T-cell (primary cell): Measurements from ENCODE around the gene ELMO1. TPM values are rescaled to one million over a fixed set of nuclear protein-coding genes. Genes with fewer than 3 reads are reported as not detected.

Experiments
- ATAC-seq, 4 experiments: fragments of 200-7000 bp in 3 of 4; fragments of 150-1000 bp in 1 of 4; cut with Tn5 transposase; replicated peaks in 1 of 4; 1 replicate in 3 of 4; 2 replicates in 1 of 4; pipeline ENCODE4 v1.10.0; 2021; ENCODE audit warnings: moderate library complexity in 3 of 4, mild to moderate bottlenecking in 2 of 4, moderate number of reproducible peaks in 1 of 4
- CTCF ChIA-PET, 2 donors: fragments of 300-600 bp; sonication (Branson Sonifier 250); formaldehyde crosslinking; loops; one replicate each; lab custom pipeline; 2022; ENCODE audit warnings: antibody characterized with exemption in 2 of 2; lab: Charles Lee
- POLR2A ChIA-PET, 2 donors: fragments of 300-600 bp; sonication (Branson Sonifier 250); formaldehyde crosslinking; loops; one replicate each; lab custom pipeline; 2022; ENCODE audit warnings: antibody characterized with exemption in 2 of 2; lab: Charles Lee
- DNase-seq, 35 experiments: peaks; one replicate each; pipeline versions ENCODE4 v3.0.0 to v3.0.0-alpha.2; 2013 to 2023
- H3K27ac ChIP-seq: one replicate; pipeline ENCODE4 v1.5.1; 2013; ENCODE audit warnings: low read length
- H3K27me3 ChIP-seq, 2 experiments: replicated peaks in 1 of 2; 1 replicate in 1 of 2; 2 replicates in 1 of 2; pipeline versions ENCODE4 v1.6.1 to v1.7.0; 2013; ENCODE audit warnings: low read length in 1 of 2, mixed read lengths in 1 of 2; ENCODE audit not compliant: control insufficient read depth in 2 of 2, insufficient read depth in 2 of 2; ENCODE audit errors: extremely low read depth in 1 of 2
- H3K36me3 ChIP-seq, 2 donors: 1 replicate in 1 of 2; 2 replicates in 1 of 2; pipeline versions ENCODE4 v1.6.1 to v1.7.0; 2013; ENCODE audit warnings: low read length in 1 of 2; ENCODE audit not compliant: control insufficient read depth in 2 of 2, insufficient read depth in 1 of 2; ENCODE audit errors: extremely low read depth in 1 of 2
- H3K4me1 ChIP-seq, 2 experiments: 1 replicate in 1 of 2; 2 replicates in 1 of 2; pipeline versions ENCODE4 v1.6.1 to v1.7.0; 2013; ENCODE audit warnings: low read length in 2 of 2, mixed read lengths in 1 of 2; ENCODE audit not compliant: insufficient read depth in 2 of 2, control insufficient read depth in 1 of 2; ENCODE audit errors: extremely low read depth in 1 of 2
- H3K4me3 ChIP-seq, 2 donors: 1 replicate in 1 of 2; 2 replicates in 1 of 2; pipeline versions ENCODE4 v1.5.1 to v1.7.0; 2013; ENCODE audit warnings: mild to moderate bottlenecking in 2 of 2, low read length in 1 of 2, moderate library complexity in 1 of 2; ENCODE audit not compliant: control insufficient read depth in 1 of 2; ENCODE audit errors: extremely low read depth in 1 of 2
- H3K9me3 ChIP-seq: 2 replicates; pipeline ENCODE4 v1.7.0; 2013
- H3K27ac Mint-ChIP-seq, 2 donors: one replicate each; pipeline ENCODE4 v1.8.0; 2020 to 2021; ENCODE audit warnings: mild to moderate bottlenecking in 2 of 2, mixed read lengths in 2 of 2
- H3K27me3 Mint-ChIP-seq, 2 donors: one replicate each; pipeline ENCODE4 v1.8.0; 2021 to 2022; ENCODE audit warnings: mixed read lengths in 2 of 2
- H3K36me3 Mint-ChIP-seq: one replicate; pipeline ENCODE4 v1.8.0; 2021; ENCODE audit warnings: mixed read lengths
- H3K4me1 Mint-ChIP-seq, 3 donors: one replicate each; pipeline ENCODE4 v1.8.0; 2020 to 2022; ENCODE audit warnings: mixed read lengths in 3 of 3, mild to moderate bottlenecking in 1 of 3
- H3K4me3 Mint-ChIP-seq, 3 donors: one replicate each; pipeline ENCODE4 v1.8.0; 2020 to 2022; ENCODE audit warnings: mild to moderate bottlenecking in 3 of 3, mixed read lengths in 3 of 3, moderate library complexity in 3 of 3
- H3K9me3 Mint-ChIP-seq, 3 donors: one replicate each; pipeline ENCODE4 v1.8.0; 2020 to 2022; ENCODE audit warnings: mixed read lengths in 3 of 3
- WGBS: methylation state at CpG from one replicate; pipeline ENCODE4 v1.1.5; 2013; ENCODE audit warnings: missing lambda C conversion rate; ENCODE audit not compliant: insufficient coverage; 5-methylcytosine and 5-hydroxymethylcytosine counted together
- total RNA-seq, 35 experiments: library from RNA in 6 of 35; stranded (reverse) in 6 of 35; fragments of 120-200 nt in 1 of 35; gene quantifications; one replicate each; pipeline versions ENCODE4 v1.2.1 to v1.2.4 and lab custom pipeline; 2013 to 2026

Gene ELMO1
- total RNA-seq, 5 donors from 2014 or later (not counting 1 experiment from before 2014, with no cell fraction given) = 101 to 149 (median 113) TPM

- Mint-ChIP-seq H3K4me3 (no peak overlapping the region), H3K4me1 (peaks cover 38 to 65% (median 41%) of the 10 kb centered on the region in 3 donors), H3K9me3 (no peaks in the 10 kb centered on the region), H3K36me3 (peaks cover 25% of the 10 kb centered on the region), H3K27ac (no peak overlapping the region), H3K27me3 (no peaks in the 10 kb centered on the region)
- ATAC-seq = no peak
- no peak overlapping the region for H3K4me3 ChIP-seq
- 60% methylated on average over 1 of the region's 5 CpGs for WGBS
- H3K36me3 ChIP-seq = peaks cover 0 to 14% of the 10 kb centered on the region in 2 donors
- H3K4me1 ChIP-seq = peaks cover 0 to 2% of the 10 kb centered on the region in 2 experiments
- POLR2A ChIA-PET = interaction anchor here (0.6 to 1.0 kb wide), 2 partner anchors 29 to 72 kb away, joined by 5 to 7 read pairs; no protein-coding TSS in a partner anchor
- no peaks in the 10 kb centered on the region for H3K27me3 ChIP-seq
- no peak overlapping the region for H3K27ac ChIP-seq
- no peak for DNase-seq
- H3K9me3 ChIP-seq = no peaks in the 10 kb centered on the region
- CTCF ChIA-PET = interaction anchor here (0.5 to 0.6 kb wide), 3 partner anchors 16 to 102 kb away, joined by 3 to 4 read pairs (median 3); no protein-coding TSS in a partner anchor
Observed at GRCh38 chr7:37425498-37425897, 23.2 kb downstream of the ELMO1 start.

DNA sequence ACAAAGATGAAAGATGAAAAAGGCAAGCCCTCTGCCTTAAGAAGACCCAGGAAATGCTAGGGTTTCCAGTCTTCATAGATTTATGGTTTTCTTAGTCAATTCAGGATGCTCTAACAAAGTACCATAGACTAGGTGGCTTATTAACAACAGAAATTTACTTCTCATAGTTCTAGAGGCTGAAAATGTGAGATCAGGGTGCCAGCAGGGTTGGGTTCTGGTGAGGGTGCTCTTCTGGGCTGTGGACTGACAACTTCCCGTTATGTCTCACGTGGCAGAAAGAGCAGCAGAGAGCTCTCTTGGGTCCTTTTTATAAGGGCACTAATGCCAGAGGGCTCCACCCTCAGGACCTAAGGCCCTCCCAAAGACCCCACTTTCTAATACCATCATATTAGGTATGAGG lies 23.7 kb downstream of the ELMO1 start:
- peaks cover 0 to 14% of the 10 kb centered on the region in 2 donors for H3K36me3 ChIP-seq
- ChIA-PET CTCF (interaction anchor here in 1 of 2 donors (0.6 kb wide), 1 partner anchor 16 kb away, joined by 4 read pairs; no protein-coding TSS in a partner anchor), POLR2A (no interaction called here)
- no peaks in the 10 kb centered on the region for H3K9me3 Mint-ChIP-seq
- no peak for ATAC-seq
- H3K27me3 ChIP-seq = no peaks in the 10 kb centered on the region
- H3K36me3 Mint-ChIP-seq = peaks cover 24% of the 10 kb centered on the region
- H3K27me3 Mint-ChIP-seq = no peaks in the 10 kb centered on the region
- peaks cover 0 to 2% of the 10 kb centered on the region in 2 experiments for H3K4me1 ChIP-seq
- WGBS = no CpG with 5 or more reads among the region's 2 CpGs
- no peak for DNase-seq
- H3K4me3 ChIP-seq = no peak overlapping the region
- no peaks in the 10 kb centered on the region for H3K9me3 ChIP-seq
- H3K27ac ChIP-seq = no peak overlapping the region
- peaks cover 38 to 65% (median 40%) of the 10 kb centered on the region in 3 donors for H3K4me1 Mint-ChIP-seq
- H3K4me3 Mint-ChIP-seq = no peak overlapping the region
- no peak overlapping the region for H3K27ac Mint-ChIP-seq

GRCh38 chr7:37424521-37424920 lies 24.1 kb downstream of the ELMO1 start:
- ATAC-seq (no peak), DNase-seq (no peak)
- CTCF ChIA-PET = no interaction called here
- peaks cover 0 to 2% of the 10 kb centered on the region in 2 experiments for H3K4me1 ChIP-seq
- Mint-ChIP-seq H3K4me1 (peaks cover 37 to 65% (median 38%) of the 10 kb centered on the region in 3 donors), H3K27me3 (no peaks in the 10 kb centered on the region), H3K27ac (no peak overlapping the region), H3K36me3 (peaks cover 21% of the 10 kb centered on the region), H3K4me3 (no peak overlapping the region), H3K9me3 (no peaks in the 10 kb centered on the region)
- H3K4me3 ChIP-seq = no peak overlapping the region
- H3K9me3 ChIP-seq = no peaks in the 10 kb centered on the region
- peaks cover 0 to 14% of the 10 kb centered on the region in 2 donors for H3K36me3 ChIP-seq
- WGBS = no CpG with 5 or more reads among the region's 1 CpG
- H3K27ac ChIP-seq = no peak overlapping the region
- POLR2A ChIA-PET = no interaction called here
- no peaks in the 10 kb centered on the region for H3K27me3 ChIP-seq

- no CpG with 5 or more reads among the region's 6 CpGs for WGBS
- ATAC-seq (no peak), DNase-seq (no peak)
- H3K4me1 ChIP-seq = peaks cover 2 to 7% of the 10 kb centered on the region in 2 experiments
- CTCF ChIA-PET = interaction anchor here (0.6 to 0.8 kb wide), 4 partner anchors 11 to 135 kb away, joined by 3 read pairs; no protein-coding TSS in a partner anchor
- H3K4me3 ChIP-seq = no peak overlapping the region
- POLR2A ChIA-PET = interaction anchor here in 1 of 2 donors (0.7 kb wide), 1 partner anchor 13 kb away, joined by 3 read pairs; no protein-coding TSS in a partner anchor
- H3K27me3 ChIP-seq = no peaks in the 10 kb centered on the region
- H3K4me1 Mint-ChIP-seq = peaks cover 47 to 68% (median 48%) of the 10 kb centered on the region in 3 donors
- H3K4me3 Mint-ChIP-seq = no peak overlapping the region
- H3K27ac ChIP-seq = no peak overlapping the region
- no peaks in the 10 kb centered on the region for H3K9me3 ChIP-seq
- H3K36me3 Mint-ChIP-seq = peaks cover 14% of the 10 kb centered on the region
- peak overlapping the region in 1 of 2 donors; percentile 28 for H3K27ac Mint-ChIP-seq
- peaks cover 0 to 3% of the 10 kb centered on the region in 2 donors for H3K36me3 ChIP-seq
- no peaks in the 10 kb centered on the region for H3K9me3 Mint-ChIP-seq
- no peaks in the 10 kb centered on the region for H3K27me3 Mint-ChIP-seq
Observed at GRCh38 chr7:37421861-37422500, 26.7 kb downstream of the ELMO1 start.

GRCh38 chr7:37420946-37421695 lies 27.5 kb downstream of the ELMO1 start:
- ATAC-seq (no peak), DNase-seq (no peak)
- Histone ChIP-seq H3K4me3 (no peak overlapping the region), H3K4me1 (peaks cover 2 to 7% of the 10 kb centered on the region in 2 experiments), H3K9me3 (no peaks in the 10 kb centered on the region), H3K27ac (no peak overlapping the region), H3K36me3 (no peaks in the 10 kb centered on the region), H3K27me3 (no peaks in the 10 kb centered on the region)
- Mint-ChIP-seq H3K27ac (peak overlapping the region; percentile 1 to 15), H3K27me3 (no peaks in the 10 kb centered on the region), H3K4me3 (no peak overlapping the region), H3K9me3 (no peaks in the 10 kb centered on the region), H3K36me3 (peaks cover 15% of the 10 kb centered on the region), H3K4me1 (peaks cover 47 to 70% (median 51%) of the 10 kb centered on the region in 3 donors)
- 68% methylated on average over 3 of the region's 6 CpGs for WGBS
- CTCF ChIA-PET = interaction anchor here (0.8 kb wide), 2 partner anchors 10 to 12 kb away, joined by 3 read pairs; no protein-coding TSS in a partner anchor
- POLR2A ChIA-PET = no interaction called here

DNA sequence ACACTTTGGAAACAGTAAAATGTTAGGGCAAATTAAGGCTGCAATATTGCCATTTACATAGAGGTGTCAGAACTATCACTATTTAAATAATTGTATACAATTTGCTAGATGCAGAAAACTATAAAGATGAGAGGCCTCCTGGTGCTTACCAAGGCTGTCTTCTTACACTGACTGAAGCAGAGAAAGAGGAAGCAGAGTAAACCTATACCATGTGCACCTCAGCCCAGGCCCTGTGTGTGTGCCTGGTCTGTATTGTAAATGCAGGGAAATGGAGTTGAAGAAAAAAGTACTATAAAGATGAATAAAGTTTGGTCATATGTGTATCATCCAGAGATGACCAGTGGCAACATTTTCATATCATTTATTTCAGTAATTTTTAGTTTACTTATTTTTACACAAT lies 29.2 kb downstream of the ELMO1 start:
- DNase-seq = no peak
- peak overlapping the region in 1 of 2 donors; percentile 49 for H3K27ac Mint-ChIP-seq
- Histone ChIP-seq H3K36me3 (no peaks in the 10 kb centered on the region), H3K4me1 (peaks cover 2 to 7% of the 10 kb centered on the region in 2 experiments), H3K4me3 (no peak overlapping the region), H3K9me3 (no peaks in the 10 kb centered on the region), H3K27me3 (no peaks in the 10 kb centered on the region), H3K27ac (no peak overlapping the region)
- ChIA-PET POLR2A (no interaction called here), CTCF (no interaction called here)
- H3K27me3 Mint-ChIP-seq = no peaks in the 10 kb centered on the region
- ATAC-seq = peak in 1 of 4 experiments; percentile 45
- H3K4me1 Mint-ChIP-seq = peaks cover 54 to 73% (median 57%) of the 10 kb centered on the region in 3 donors
- no peaks in the 10 kb centered on the region for H3K9me3 Mint-ChIP-seq
- no peak overlapping the region for H3K4me3 Mint-ChIP-seq
- peaks cover 18% of the 10 kb centered on the region for H3K36me3 Mint-ChIP-seq
